ENCODE results near the gene TBK1. TPM values are rescaled to one million over a fixed set of nuclear protein-coding genes. Genes with fewer than 3 reads are reported as not detected.

TBK1 gene
- total RNA-seq, 1 experiment from 2014 or later = 23.6 TPM

DNA sequence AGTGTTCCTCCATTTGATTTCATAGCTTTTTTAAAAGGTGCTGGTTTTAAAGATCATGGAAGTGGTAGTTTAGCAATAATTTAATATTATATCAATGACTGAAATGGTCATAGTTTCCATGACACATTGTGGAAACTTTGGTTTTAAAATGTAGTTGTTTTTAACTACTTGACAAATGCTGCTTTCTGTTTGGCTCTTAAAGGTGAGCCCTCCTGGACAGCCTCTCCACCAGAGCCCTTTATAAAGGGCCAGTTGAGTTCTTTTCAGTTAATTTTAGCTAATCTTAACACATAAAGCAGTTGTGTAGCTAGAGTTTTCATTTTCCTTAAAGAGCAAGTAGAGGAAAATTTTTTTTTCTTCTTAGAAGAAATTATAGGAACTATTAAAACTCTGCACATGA, 33.7 kb upstream of the TBK1 start:
- no peaks in the 10 kb centered on the region for H3K23me2 ChIP-seq (ENCODE audit: insufficient read length, low read depth, low read length, poor library complexity, severe bottlenecking)
- no peak overlapping the region for H3K9ac ChIP-seq (ENCODE audit: extremely low read depth, insufficient read length, low read length)
- no peak overlapping the region for H3K14ac ChIP-seq (ENCODE audit: insufficient read depth, low read length)
- no peaks in the 10 kb centered on the region for H3K79me1 ChIP-seq (ENCODE audit: insufficient read depth, low read depth, low read length, poor library complexity, severe bottlenecking)
- no peak overlapping the region for H3K27ac Mint-ChIP-seq
- no peaks in the 10 kb centered on the region for H3K4me1 ChIP-seq (ENCODE audit: insufficient read depth, low read length)
- no peak for DNase-seq
- H3K36me3 Mint-ChIP-seq (ENCODE audit: insufficient read depth in 1 of 3, low read depth in 3 of 3) = peaks cover 44 to 90% (median 83%) of the 10 kb centered on the region in 3 experiments; a peak in 6 of 7 replicates
- no peak overlapping the region for H3K4me2 ChIP-seq (ENCODE audit: insufficient read depth, insufficient read length, low read length)
- H3K27ac ChIP-seq (ENCODE audit: insufficient read length, low read depth, low read length) = no peak overlapping the region
- H3K9me3 ChIP-seq (ENCODE audit: control insufficient read depth, low read depth, low read length) = no peaks in the 10 kb centered on the region
- no peaks in the 10 kb centered on the region for H3K9me3 Mint-ChIP-seq
- no peak overlapping the region for H4K91ac ChIP-seq (ENCODE audit: insufficient read length, low read depth, low read length)
- H3K79me2 ChIP-seq (ENCODE audit: insufficient read depth, low read length) = no peaks in the 10 kb centered on the region
- TF ChIP-seq, protein P1, sequence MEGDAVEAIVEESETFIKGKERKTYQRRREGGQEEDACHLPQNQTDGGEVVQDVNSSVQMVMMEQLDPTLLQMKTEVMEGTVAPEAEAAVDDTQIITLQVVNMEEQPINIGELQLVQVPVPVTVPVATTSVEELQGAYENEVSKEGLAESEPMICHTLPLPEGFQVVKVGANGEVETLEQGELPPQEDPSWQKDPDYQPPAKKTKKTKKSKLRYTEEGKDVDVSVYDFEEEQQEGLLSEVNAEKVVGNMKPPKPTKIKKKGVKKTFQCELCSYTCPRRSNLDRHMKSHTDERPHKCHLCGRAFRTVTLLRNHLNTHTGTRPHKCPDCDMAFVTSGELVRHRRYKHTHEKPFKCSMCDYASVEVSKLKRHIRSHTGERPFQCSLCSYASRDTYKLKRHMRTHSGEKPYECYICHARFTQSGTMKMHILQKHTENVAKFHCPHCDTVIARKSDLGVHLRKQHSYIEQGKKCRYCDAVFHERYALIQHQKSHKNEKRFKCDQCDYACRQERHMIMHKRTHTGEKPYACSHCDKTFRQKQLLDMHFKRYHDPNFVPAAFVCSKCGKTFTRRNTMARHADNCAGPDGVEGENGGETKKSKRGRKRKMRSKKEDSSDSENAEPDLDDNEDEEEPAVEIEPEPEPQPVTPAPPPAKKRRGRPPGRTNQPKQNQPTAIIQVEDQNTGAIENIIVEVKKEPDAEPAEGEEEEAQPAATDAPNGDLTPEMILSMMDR (conservative IDR thresholded peaks at IDR 0.05) = no peak
- H3K23ac ChIP-seq (ENCODE audit: insufficient read length, low read depth, low read length) = no peak overlapping the region
- no peaks in the 10 kb centered on the region for H3K27me3 Mint-ChIP-seq (ENCODE audit: low read depth)
- H3T11ph ChIP-seq (ENCODE audit: low read length) = no peak overlapping the region
- H3K4me1 Mint-ChIP-seq = no peaks in the 10 kb centered on the region
- H4K5ac ChIP-seq (ENCODE audit: insufficient read length, low read depth, low read length) = no peak overlapping the region
- H2AK5ac ChIP-seq (ENCODE audit: insufficient read length, low read length) = no peak overlapping the region
- no peak overlapping the region for H2BK15ac ChIP-seq (ENCODE audit: low read depth, low read length)
- H4K8ac ChIP-seq (replicated peaks; ENCODE audit: insufficient read length, low read depth, low read length) = no peak overlapping the region
- no peaks in the 10 kb centered on the region for H3K27me3 ChIP-seq (ENCODE audit: insufficient read depth, low read length)
- no peak overlapping the region for H3K4me3 Mint-ChIP-seq
- no peak overlapping the region for H2AFZ ChIP-seq (ENCODE audit: low read length)
- H3K56ac ChIP-seq (ENCODE audit: insufficient read length, low read depth, low read length) = no peak overlapping the region
- no peak overlapping the region for H3K18ac ChIP-seq (ENCODE audit: insufficient read length, low read depth, low read length)
- no peak overlapping the region for H2BK12ac ChIP-seq (ENCODE audit: insufficient read length, low read depth, low read length)
- no peak overlapping the region for H2BK120ac ChIP-seq (ENCODE audit: low read depth, low read length, poor library complexity, severe bottlenecking)
- H2BK20ac ChIP-seq (ENCODE audit: low read depth, low read length, poor library complexity, severe bottlenecking) = no peak overlapping the region
- no peaks in the 10 kb centered on the region for H4K20me1 ChIP-seq (ENCODE audit: control insufficient read depth, insufficient read depth, insufficient read length)
- no peak overlapping the region for H3K4ac ChIP-seq (ENCODE audit: low read depth, low read length)
- no peak overlapping the region for H2BK5ac ChIP-seq (ENCODE audit: insufficient read length, low read length)
